T47D (cell line): ENCODE measurements around the gene EMCN.
"Not testable (repeated sequence)": the region's sequence is repeated elsewhere in the genome, so short reads cannot be mapped to it uniquely, and the experiment has no call there.

Experiments
- DNase-seq, 2 experiments: peaks; one replicate each; pipeline versions ENCODE4 v3.0.0 to v3.0.0-alpha.2; 2011 to 2012; ENCODE audit warnings: low read depth in 1 of 2, low spot score in 1 of 2
- JUND ChIP-seq: IDR thresholded peaks from 2 replicates; pipeline ENCODE4 v1.6.1; 2012; ENCODE audit warnings: low read depth
- in situ Hi-C: cut with HindIII; loops from 2 replicates; pipeline ENCODE4 v1.10.0; 2016; ENCODE audit warnings: low sequenced_read_pairs, low pct_unique_long_range_greater_than_20kb

The EMCN gene

GRCh38 chr4:100517864-100518341 is at the start of gene EMCN:
EMCN (minus strand) TSS chr4:100518022; CDS start chr4:100517914, 108 bp downstream.
- DNase-seq, result no peak
- in situ Hi-C loops, result no loop called here
- TF ChIP-seq JUND, result no peak

GRCh38 chr4:100566396-100566795 is 48.6 kb upstream of the EMCN start:
- DNase-seq, result no peak
- no peak for TF ChIP-seq JUND
- in situ Hi-C loops, result no loop called here

GRCh38 chr4:100557306-100557705 is 39.5 kb upstream of the EMCN start:
- TF ChIP-seq JUND, result no peak
- DNase-seq, result no peak
- in situ Hi-C loops, result no loop called here

GRCh38 chr4:100555611-100556337 is 38.0 kb upstream of the EMCN start:
- DNase-seq, result no peak
- TF ChIP-seq JUND, result no peak
- in situ Hi-C loops, result no loop called here

GRCh38 chr4:100548200-100548560 is 30.4 kb upstream of the EMCN start:
- in situ Hi-C loops, result no loop called here
- TF ChIP-seq JUND, result no peak
- DNase-seq, result no peak

GRCh38 chr4:100547541-100548199 is 29.8 kb upstream of the EMCN start:
- TF ChIP-seq JUND, result no peak
- DNase-seq, result peak in 1 of 2 experiments; percentile 9
- in situ Hi-C loops, result no loop called here

GRCh38 chr4:100545427-100545826 is 27.6 kb upstream of the EMCN start:
- DNase-seq, result no peak
- in situ Hi-C loops, result no loop called here
- TF ChIP-seq JUND, result no peak

GRCh38 chr4:100540131-100540530 is 22.3 kb upstream of the EMCN start:
- in situ Hi-C loops, result no loop called here
- no peak for DNase-seq
- no peak for TF ChIP-seq JUND

- in situ Hi-C loops, result no loop called here
- no peak for DNase-seq
- no peak for TF ChIP-seq JUND
Observed at GRCh38 chr4:100539706-100540105, 21.9 kb upstream of the EMCN start.

- TF ChIP-seq JUND, result no peak
- in situ Hi-C loops, result no loop called here
- no peak for DNase-seq
Observed at GRCh38 chr4:100533741-100534140, 15.9 kb upstream of the EMCN start.

- DNase-seq, in situ Hi-C loops: not testable (repeated sequence)
Observed at GRCh38 chr4:100530161-100530560, 12.3 kb upstream of the EMCN start.

GRCh38 chr4:100525686-100526085 is 7.9 kb upstream of the EMCN start:
- in situ Hi-C loops, result no loop called here
- TF ChIP-seq JUND, result no peak

GRCh38 chr4:100519205-100519604 is 1.4 kb upstream of the EMCN start:
- in situ Hi-C loops, result no loop called here
- no peak for TF ChIP-seq JUND
- DNase-seq, result no peak

More at GRCh38 chr4:100525686-100526085, 7.9 kb upstream of the EMCN start:
- no peak for DNase-seq

- no peak for DNase-seq
- no peak for TF ChIP-seq JUND
- in situ Hi-C loops, result no loop called here
Observed at GRCh38 chr4:100516225-100516624, 1.6 kb downstream of the EMCN start.
